SU-DHL-6 (cell line): ENCODE results near the gene ITPR1.
A peak's percentile ranks its signal among the peaks of the same experiment; 100 is the strongest.

Experiments
- H2AFZ ChIP-seq: fragments of 200-600 bp; sonication (generic); 2 replicates; pipeline ENCODE4 v1.6.1; 2014; ENCODE audit warnings: low read depth, mild to moderate bottlenecking, moderate library complexity, mixed read lengths, antibody characterized with exemption, low read length; ENCODE audit not compliant: severe bottlenecking
- H3F3A ChIP-seq: fragments of 200-600 bp; shearing (Covaris generic); 2 replicates; pipeline ENCODE4 v1.6.0; 2016; ENCODE audit warnings: antibody characterized with exemption, mild to moderate bottlenecking; ENCODE audit not compliant: insufficient read depth
- H3K27ac ChIP-seq: fragments of 200-600 bp; sonication (generic); 2 replicates; pipeline ENCODE4 v1.5.1; 2016; ENCODE audit warnings: low read depth, mild to moderate bottlenecking, low read length, moderate library complexity, mixed read lengths
- H3K27me3 ChIP-seq: fragments of 200-600 bp; sonication (generic), shearing (Covaris generic); 2 replicates; pipeline ENCODE4 v1.6.0; 2014; ENCODE audit warnings: mild to moderate bottlenecking, low read length
- H3K36me3 ChIP-seq: fragments of 200-600 bp; sonication (generic); 2 replicates; pipeline ENCODE4 v1.6.1; 2014; ENCODE audit warnings: mild to moderate bottlenecking, low read length, mixed read lengths
- H3K4me2 ChIP-seq: fragments of 300-600, 200-600 bp; shearing (Covaris generic), sonication (generic); 2 replicates; pipeline ENCODE4 v1.6.0; 2014; ENCODE audit warnings: low read length, low read depth, mild to moderate bottlenecking; ENCODE audit not compliant: poor library complexity, severe bottlenecking
- H3K4me3 ChIP-seq: fragments of 200-600 bp; sonication (generic); 2 replicates; pipeline ENCODE4 v1.5.1; 2014; ENCODE audit warnings: antibody characterized with exemption, low read length, mild to moderate bottlenecking, mixed read lengths; ENCODE audit not compliant: insufficient read depth, poor library complexity, severe bottlenecking
- H3K79me2 ChIP-seq: fragments of 200-600 bp; sonication (generic); 2 replicates; pipeline ENCODE4 v1.6.1; 2014; ENCODE audit warnings: mild to moderate bottlenecking, low read length, moderate library complexity; ENCODE audit not compliant: insufficient read depth
- H3K9ac ChIP-seq: fragments of 200-600 bp; sonication (generic); 2 replicates; pipeline ENCODE4 v1.7.0; 2014; ENCODE audit warnings: mild to moderate bottlenecking, low read length
- H3K9me2 ChIP-seq: fragments of 200-600 bp; sonication (generic); replicated peaks from 2 replicates; pipeline ENCODE4 v1.6.1; 2014; ENCODE audit warnings: low read length; ENCODE audit not compliant: insufficient read depth
- H3K9me3 ChIP-seq: fragments of 200-600 bp; sonication (generic); 2 replicates; pipeline ENCODE4 v1.6.1; 2014; ENCODE audit warnings: low read length, mixed read lengths; ENCODE audit not compliant: insufficient read depth
- H4K20me1 ChIP-seq: fragments of 200-600 bp; sonication (generic); 2 replicates; pipeline ENCODE4 v1.6.1; 2014; ENCODE audit warnings: low read depth, mild to moderate bottlenecking, antibody characterized with exemption, low read length, moderate library complexity, mixed read lengths
- EZH2phosphoT487 ChIP-seq: fragments of 200-600 bp; sonication (generic), shearing (Covaris generic); conservative IDR thresholded peaks from 2 replicates; pipeline ENCODE4 v1.6.1; 2018; ENCODE audit warnings: mild to moderate bottlenecking, antibody characterized with exemption, low read length, moderate library complexity, mixed read lengths
- TF ChIP-seq, protein P1 (sequence below): fragments of 200-600 bp; sonication (generic); IDR thresholded peaks from one replicate; pipeline ENCODE4 v1.5.1; 2017; ENCODE audit warnings: antibody characterized with exemption, mild to moderate bottlenecking, low read length, moderate library complexity; ENCODE audit not compliant: insufficient read depth, poor library complexity, severe bottlenecking

The ITPR1 gene

GRCh38 chr3:4474683-4475490 lies 18.3 kb upstream of the ITPR1 start:
- no peaks in the 10 kb centered on the region for H3K36me3 ChIP-seq
- H3K27me3 ChIP-seq = no peaks in the 10 kb centered on the region
- H4K20me1 ChIP-seq = no peaks in the 10 kb centered on the region
- H3K9me2 ChIP-seq = no peaks in the 10 kb centered on the region
- H3K27ac ChIP-seq = peak overlapping the region; percentile 8; the same call in 1 of the 2 replicates
- TF ChIP-seq EZH2phosphoT487 = no peak
- TF ChIP-seq, protein P1, sequence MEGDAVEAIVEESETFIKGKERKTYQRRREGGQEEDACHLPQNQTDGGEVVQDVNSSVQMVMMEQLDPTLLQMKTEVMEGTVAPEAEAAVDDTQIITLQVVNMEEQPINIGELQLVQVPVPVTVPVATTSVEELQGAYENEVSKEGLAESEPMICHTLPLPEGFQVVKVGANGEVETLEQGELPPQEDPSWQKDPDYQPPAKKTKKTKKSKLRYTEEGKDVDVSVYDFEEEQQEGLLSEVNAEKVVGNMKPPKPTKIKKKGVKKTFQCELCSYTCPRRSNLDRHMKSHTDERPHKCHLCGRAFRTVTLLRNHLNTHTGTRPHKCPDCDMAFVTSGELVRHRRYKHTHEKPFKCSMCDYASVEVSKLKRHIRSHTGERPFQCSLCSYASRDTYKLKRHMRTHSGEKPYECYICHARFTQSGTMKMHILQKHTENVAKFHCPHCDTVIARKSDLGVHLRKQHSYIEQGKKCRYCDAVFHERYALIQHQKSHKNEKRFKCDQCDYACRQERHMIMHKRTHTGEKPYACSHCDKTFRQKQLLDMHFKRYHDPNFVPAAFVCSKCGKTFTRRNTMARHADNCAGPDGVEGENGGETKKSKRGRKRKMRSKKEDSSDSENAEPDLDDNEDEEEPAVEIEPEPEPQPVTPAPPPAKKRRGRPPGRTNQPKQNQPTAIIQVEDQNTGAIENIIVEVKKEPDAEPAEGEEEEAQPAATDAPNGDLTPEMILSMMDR = no peak
- 0 out of 2 replicates have a peak, but pooled peaks cover 7% of the 10 kb centered on the region for H3K9me3 ChIP-seq
- no peaks in the 10 kb centered on the region for H3F3A ChIP-seq
- no peaks in the 10 kb centered on the region for H3K79me2 ChIP-seq
- H2AFZ ChIP-seq = peak overlapping the region; percentile 49
- H3K9ac ChIP-seq = no peak overlapping the region
- H3K4me3 ChIP-seq = no peak overlapping the region
- H3K4me2 ChIP-seq = no peak overlapping the region

DNA sequence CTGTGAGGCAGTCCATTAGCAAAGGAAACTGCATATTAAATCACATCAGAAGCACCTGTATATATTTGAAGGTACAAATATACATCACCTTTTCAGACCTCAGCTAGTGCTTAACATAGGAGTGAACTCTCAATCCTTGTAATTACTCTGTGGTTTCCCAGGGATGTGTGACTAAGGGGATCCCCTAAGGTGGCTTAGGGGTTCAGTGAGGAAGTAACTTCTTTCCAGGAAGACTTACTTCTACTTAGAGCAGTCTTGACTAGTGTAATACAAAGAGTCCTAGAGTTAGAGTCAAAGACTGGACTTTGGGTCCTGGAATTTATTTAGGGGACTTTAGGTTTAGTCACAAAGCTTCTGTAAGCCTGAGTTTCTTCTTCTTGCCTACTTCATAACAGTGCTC lies 17.3 kb upstream of the ITPR1 start:
- TF ChIP-seq, protein P1 = no peak
- TF ChIP-seq EZH2phosphoT487 = no peak
- Histone ChIP-seq H2AFZ (no peak overlapping the region), H3K9me2 (no peaks in the 10 kb centered on the region), H4K20me1 (no peaks in the 10 kb centered on the region), H3F3A (no peaks in the 10 kb centered on the region), H3K4me2 (no peak overlapping the region), H3K9me3 (0 out of 2 replicates have a peak, but pooled peaks cover 7% of the 10 kb centered on the region), H3K27ac (peak overlapping the region; percentile 8; the same call in 1 of the 2 replicates), H3K9ac (no peak overlapping the region), H3K79me2 (no peaks in the 10 kb centered on the region), H3K27me3 (no peaks in the 10 kb centered on the region), H3K4me3 (no peak overlapping the region), H3K36me3 (no peaks in the 10 kb centered on the region)

DNA sequence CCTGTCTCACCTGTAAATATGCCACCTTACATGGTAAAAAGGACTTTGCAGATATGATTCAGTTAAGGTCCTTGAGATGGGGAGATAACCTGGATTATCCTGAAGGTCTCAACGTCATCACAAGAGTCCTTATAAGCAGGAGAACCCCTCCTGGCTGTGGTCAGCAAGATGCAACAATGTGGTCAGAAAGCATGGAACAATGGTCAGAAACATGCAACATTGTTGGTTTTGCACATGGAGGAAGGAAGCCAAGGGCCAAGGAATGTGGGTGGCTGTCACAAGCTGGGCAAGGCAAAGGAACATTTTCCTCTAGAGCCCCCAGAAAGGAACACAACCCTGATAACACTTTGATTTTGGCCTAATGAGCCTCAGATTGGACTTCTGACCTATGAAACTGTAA lies 16.7 kb upstream of the ITPR1 start:
- no peaks in the 10 kb centered on the region for H4K20me1 ChIP-seq
- H3K4me3 ChIP-seq = no peak overlapping the region
- 0 out of 2 replicates have a peak, but pooled peaks cover 7% of the 10 kb centered on the region for H3K9me3 ChIP-seq
- H3K9me2 ChIP-seq = no peaks in the 10 kb centered on the region
- H3K27me3 ChIP-seq = no peaks in the 10 kb centered on the region
- H3K9ac ChIP-seq = no peak overlapping the region
- TF ChIP-seq, protein P1 = no peak
- TF ChIP-seq EZH2phosphoT487 = no peak
- H3K4me2 ChIP-seq = no peak overlapping the region
- no peaks in the 10 kb centered on the region for H3K36me3 ChIP-seq
- no peaks in the 10 kb centered on the region for H3K79me2 ChIP-seq
- no peaks in the 10 kb centered on the region for H3F3A ChIP-seq
- H3K27ac ChIP-seq = no peak overlapping the region
- H2AFZ ChIP-seq = no peak overlapping the region
